ENCODE measurements around the gene CELF5.

GRCh38 chr19:3229888-3230496, 5.5 kb downstream of the CELF5 start:
- TF ChIP-seq EZH2 (IDR thresholded peaks at IDR 0.05; ENCODE audit: insufficient read depth, poor library complexity, severe bottlenecking): no peak
- no peak for TF ChIP-seq EZH2phosphoT487 (IDR thresholded peaks at IDR 0.05; ENCODE audit: insufficient read depth, low read depth)

All from GM23248 (cell line).